ENCODE data around the gene KRTAP10-9. TPM values are rescaled to one million over a fixed set of nuclear protein-coding genes. Genes with fewer than 3 reads are reported as not detected.

The KRTAP10-9 gene
- total and polyA plus RNA-seq, 2 of the 8 experiments (the other 6 are each of a cell fraction or from before 2014, with no cell fraction given) = not detected

- TF ChIP-seq ZNF274 (IDR thresholded peaks at IDR 0.05; ENCODE audit: borderline replicate concordance, extremely low read depth, low read length) = no peak
- no peak for TF ChIP-seq CHD1 (IDR thresholded peaks at IDR 0.05; ENCODE audit: low read depth, low read length)
Observed at GRCh38 chr21:44581158-44581557, 45.7 kb upstream of the KRTAP10-9 start (continued).

Measured in H1 (cell line).